Bronchial epithelial cell (primary cell): ENCODE results near the gene POLN. TPM values are rescaled to one million over a fixed set of nuclear protein-coding genes. Genes with fewer than 3 reads are reported as not detected.

Source experiments
- DNase-seq: peaks from one replicate; pipeline ENCODE4 v3.0.0-alpha.2; 2010; ENCODE audit warnings: low read depth
- FAIRE-seq: peaks from 2 replicates; lab custom pipeline; 2011; peaks lifted over from hg19 to GRCh38; lab: Jason Lieb, UNC
- H3K27me3 ChIP-seq: 2 replicates; pipeline ENCODE4 v1.5.1; 2011; ENCODE audit warnings: low read length; ENCODE audit not compliant: control insufficient read depth, insufficient read depth
- H3K36me3 ChIP-seq: 2 replicates; pipeline ENCODE4 v1.5.1; 2011; ENCODE audit warnings: low read length; ENCODE audit not compliant: control insufficient read depth, insufficient read depth
- H3K4me3 ChIP-seq: 2 replicates; pipeline ENCODE4 v1.5.1; 2011; ENCODE audit warnings: mild to moderate bottlenecking, low read depth, low read length, control low read depth
- total RNA-seq: library from RNA; depleted of rRNA; stranded (reverse); fragments of >200 nt; gene quantifications from 2 replicates; pipeline ENCODE4 v1.2.1, GENCODE V29; 2014
- TF ChIP-seq, protein P1 (sequence below): IDR thresholded peaks from 2 replicates; pipeline ENCODE4 v1.5.1; 2011; ENCODE audit warnings: mild to moderate bottlenecking, moderate library complexity, low read length, control low read depth, inconsistent platforms; ENCODE audit not compliant: insufficient read depth, severe bottlenecking

The POLN gene
- total RNA-seq, 1 donor from 2014 or later = 1.6 TPM

DNA sequence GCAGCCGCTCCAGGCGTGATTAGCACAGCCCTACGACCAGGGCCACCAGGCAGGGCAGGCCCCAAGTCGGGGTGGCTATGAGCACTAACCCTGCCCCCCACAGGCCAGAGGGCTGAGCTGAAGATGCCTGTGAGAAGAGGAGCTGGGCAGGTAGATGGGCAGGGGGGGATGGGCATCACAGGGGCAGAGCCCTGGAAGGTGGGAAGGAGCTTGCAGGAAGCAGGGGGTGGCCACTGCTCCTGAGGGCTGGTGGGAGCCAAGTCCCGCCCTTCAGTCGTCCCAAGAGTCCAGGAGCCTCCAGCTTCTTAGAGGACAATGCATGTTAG, 27.2 kb upstream of the POLN start:
- Histone ChIP-seq H3K36me3 (no peaks in the 10 kb centered on the region), H3K4me3 (no peak overlapping the region), H3K27me3 (no peaks in the 10 kb centered on the region)
- no peak for FAIRE-seq
- DNase-seq = no peak
- TF ChIP-seq, protein P1, sequence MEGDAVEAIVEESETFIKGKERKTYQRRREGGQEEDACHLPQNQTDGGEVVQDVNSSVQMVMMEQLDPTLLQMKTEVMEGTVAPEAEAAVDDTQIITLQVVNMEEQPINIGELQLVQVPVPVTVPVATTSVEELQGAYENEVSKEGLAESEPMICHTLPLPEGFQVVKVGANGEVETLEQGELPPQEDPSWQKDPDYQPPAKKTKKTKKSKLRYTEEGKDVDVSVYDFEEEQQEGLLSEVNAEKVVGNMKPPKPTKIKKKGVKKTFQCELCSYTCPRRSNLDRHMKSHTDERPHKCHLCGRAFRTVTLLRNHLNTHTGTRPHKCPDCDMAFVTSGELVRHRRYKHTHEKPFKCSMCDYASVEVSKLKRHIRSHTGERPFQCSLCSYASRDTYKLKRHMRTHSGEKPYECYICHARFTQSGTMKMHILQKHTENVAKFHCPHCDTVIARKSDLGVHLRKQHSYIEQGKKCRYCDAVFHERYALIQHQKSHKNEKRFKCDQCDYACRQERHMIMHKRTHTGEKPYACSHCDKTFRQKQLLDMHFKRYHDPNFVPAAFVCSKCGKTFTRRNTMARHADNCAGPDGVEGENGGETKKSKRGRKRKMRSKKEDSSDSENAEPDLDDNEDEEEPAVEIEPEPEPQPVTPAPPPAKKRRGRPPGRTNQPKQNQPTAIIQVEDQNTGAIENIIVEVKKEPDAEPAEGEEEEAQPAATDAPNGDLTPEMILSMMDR = no peak

DNA sequence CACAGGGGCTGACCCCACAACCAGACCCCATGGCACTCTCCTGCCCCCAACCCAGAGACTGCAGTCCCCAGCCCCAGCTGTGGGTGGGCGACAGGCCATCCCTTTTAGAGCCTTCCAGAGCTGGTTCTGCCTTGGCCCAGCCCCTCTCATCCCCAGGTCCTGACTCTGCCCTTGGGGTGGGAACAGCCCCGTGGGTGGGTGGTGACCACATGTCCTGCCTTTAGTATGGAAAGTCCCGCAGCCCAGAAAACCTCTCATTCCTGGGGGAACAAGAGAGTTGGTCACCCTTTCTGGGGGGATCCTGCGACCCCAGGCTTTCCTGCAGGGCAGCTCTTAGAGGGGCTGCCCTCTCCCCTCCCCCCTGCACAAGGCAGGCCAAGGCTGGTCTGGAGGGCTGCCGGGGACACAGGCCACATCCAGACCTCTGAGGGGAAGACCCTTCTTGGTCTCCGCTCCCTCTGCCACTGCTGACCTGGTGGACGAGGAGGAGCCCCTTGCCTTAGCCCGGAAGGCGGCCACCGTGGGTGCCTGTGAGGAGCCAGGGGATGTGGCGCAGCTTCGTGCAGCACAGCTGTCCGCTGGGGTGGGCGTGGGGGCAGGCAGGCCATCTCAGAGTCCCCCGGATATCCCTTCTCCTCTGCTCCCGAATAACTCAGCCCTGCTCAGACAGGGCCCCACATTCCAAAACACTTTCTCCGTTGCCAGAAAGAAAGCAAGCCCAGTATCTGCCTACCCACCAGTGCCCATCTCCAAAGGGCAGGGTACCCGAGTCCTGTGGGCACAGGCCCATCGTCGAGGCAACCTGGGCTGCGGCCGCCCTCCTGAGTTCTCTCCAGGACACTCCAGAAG, 26.7 kb upstream of the POLN start:
- Histone ChIP-seq H3K4me3 (no peak overlapping the region), H3K27me3 (no peaks in the 10 kb centered on the region), H3K36me3 (no peaks in the 10 kb centered on the region)
- TF ChIP-seq, protein P1 = no peak
- no peak for FAIRE-seq
- no peak for DNase-seq

GRCh38 chr4:2267841-2268240, 25.9 kb upstream of the POLN start:
- TF ChIP-seq, protein P1 = no peak
- H3K27me3 ChIP-seq = no peaks in the 10 kb centered on the region
- H3K4me3 ChIP-seq = no peak overlapping the region
- DNase-seq (no peak), FAIRE-seq (peak; percentile 23)
- no peaks in the 10 kb centered on the region for H3K36me3 ChIP-seq

GRCh38 chr4:2267320-2267811, 25.4 kb upstream of the POLN start:
- TF ChIP-seq, protein P1 = no peak
- no peak for FAIRE-seq
- H3K4me3 ChIP-seq = no peak overlapping the region
- no peaks in the 10 kb centered on the region for H3K36me3 ChIP-seq
- DNase-seq = no peak
- H3K27me3 ChIP-seq = no peaks in the 10 kb centered on the region

- H3K4me3 ChIP-seq = no peak overlapping the region
- H3K27me3 ChIP-seq = no peaks in the 10 kb centered on the region
- no peak for DNase-seq
- TF ChIP-seq, protein P1 = no peak
- no peak for FAIRE-seq
- H3K36me3 ChIP-seq = no peaks in the 10 kb centered on the region
Observed at GRCh38 chr4:2266821-2267220, 24.9 kb upstream of the POLN start.

DNA sequence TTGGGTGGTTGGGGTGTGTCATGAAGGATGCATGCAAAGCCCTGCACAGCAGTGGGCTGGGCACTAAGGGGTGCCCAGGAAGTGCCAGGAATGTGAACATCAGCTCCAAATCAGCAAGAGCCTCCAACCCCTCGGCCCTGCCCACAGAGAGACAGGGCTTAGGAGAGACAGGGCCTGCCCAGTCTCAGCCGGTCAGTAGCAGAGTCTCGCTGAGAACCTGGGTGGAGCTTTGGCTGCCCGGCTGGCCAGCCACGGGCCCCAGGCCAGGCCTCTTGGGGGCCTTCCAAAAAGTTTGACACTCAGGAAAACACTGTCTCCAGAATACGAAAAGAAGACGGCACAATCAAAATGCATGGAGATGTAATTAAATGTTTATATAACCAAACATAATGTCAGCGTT, 24.3 kb upstream of the POLN start:
- Histone ChIP-seq H3K27me3 (no peaks in the 10 kb centered on the region), H3K4me3 (no peak overlapping the region), H3K36me3 (no peaks in the 10 kb centered on the region)
- FAIRE-seq (no peak), DNase-seq (no peak)
- TF ChIP-seq, protein P1 = no peak
